ENCODE measurements around the gene SDF2L1. TPM values are rescaled to one million over a fixed set of nuclear protein-coding genes. Genes with fewer than 3 reads are reported as not detected.
"Not testable (repeated sequence)": the region's sequence is repeated elsewhere in the genome, so short reads cannot be mapped to it uniquely, and the experiment has no call there.

SDF2L1 gene
- total RNA-seq, 2 experiments from 2014 or later = 52.6 to 53.8 TPM

GRCh38 chr22:21657360-21658032, 15.4 kb downstream of the SDF2L1 start:
- H3K4me3 Mint-ChIP-seq = peak overlapping the region; percentile 84
- no peaks in the 10 kb centered on the region for H3K9me3 Mint-ChIP-seq
- no peaks in the 10 kb centered on the region for H3K27me3 Mint-ChIP-seq
- peak; percentile 86 for DNase-seq
- H3K36me3 Mint-ChIP-seq = peaks cover 10% of the 10 kb centered on the region
- H3K4me1 Mint-ChIP-seq = peaks cover 13% of the 10 kb centered on the region
- peak overlapping the region; percentile 75 for H3K27ac Mint-ChIP-seq

- no peaks in the 10 kb centered on the region for H3K27me3 Mint-ChIP-seq
- no peak for DNase-seq
Measured at GRCh38 chr22:21659864-21660525, 17.9 kb downstream of the SDF2L1 start.

GRCh38 chr22:21660904-21661303, 18.8 kb downstream of the SDF2L1 start:
- no peak overlapping the region for H3K4me3 Mint-ChIP-seq
- DNase-seq = no peak

More at GRCh38 chr22:21659864-21660525, 17.9 kb downstream of the SDF2L1 start:
- H3K4me3 Mint-ChIP-seq = no peak overlapping the region
- H3K27ac Mint-ChIP-seq = no peak overlapping the region
- H3K9me3 Mint-ChIP-seq = no peaks in the 10 kb centered on the region
- H3K4me1 Mint-ChIP-seq = peaks cover 14% of the 10 kb centered on the region
- peaks cover 5% of the 10 kb centered on the region for H3K36me3 Mint-ChIP-seq

GRCh38 chr22:21661991-21662390, 19.9 kb downstream of the SDF2L1 start:
- Mint-ChIP-seq H3K9me3 (no peaks in the 10 kb centered on the region), H3K36me3 (peaks cover 3% of the 10 kb centered on the region), H3K27me3 (no peaks in the 10 kb centered on the region), H3K27ac (no peak overlapping the region), H3K4me1 (peaks cover 14% of the 10 kb centered on the region), H3K4me3 (no peak overlapping the region)
- no peak for DNase-seq

More at GRCh38 chr22:21660904-21661303, 18.8 kb downstream of the SDF2L1 start:
- Mint-ChIP-seq H3K4me1 (peaks cover 21% of the 10 kb centered on the region), H3K27me3 (no peaks in the 10 kb centered on the region), H3K36me3 (peaks cover 5% of the 10 kb centered on the region), H3K27ac (no peak overlapping the region), H3K9me3 (no peaks in the 10 kb centered on the region)

GRCh38 chr22:21663738-21664137, 21.6 kb downstream of the SDF2L1 start:
- no peaks in the 10 kb centered on the region for H3K9me3 Mint-ChIP-seq
- H3K27ac Mint-ChIP-seq = no peak overlapping the region
- H3K4me3 Mint-ChIP-seq = no peak overlapping the region
- no peaks in the 10 kb centered on the region for H3K27me3 Mint-ChIP-seq
- DNase-seq = no peak
- peaks cover 2% of the 10 kb centered on the region for H3K36me3 Mint-ChIP-seq
- H3K4me1 Mint-ChIP-seq = peaks cover 21% of the 10 kb centered on the region

- Mint-ChIP-seq H3K27ac (peak overlapping the region; percentile 97), H3K36me3 (peaks cover 4% of the 10 kb centered on the region), H3K27me3 (no peaks in the 10 kb centered on the region), H3K9me3 (no peaks in the 10 kb centered on the region), H3K4me1 (peaks cover 23% of the 10 kb centered on the region), H3K4me3 (peak overlapping the region; percentile 99)
- no peak for DNase-seq
Measured at GRCh38 chr22:21665047-21665851, 23.1 kb downstream of the SDF2L1 start.

DNA sequence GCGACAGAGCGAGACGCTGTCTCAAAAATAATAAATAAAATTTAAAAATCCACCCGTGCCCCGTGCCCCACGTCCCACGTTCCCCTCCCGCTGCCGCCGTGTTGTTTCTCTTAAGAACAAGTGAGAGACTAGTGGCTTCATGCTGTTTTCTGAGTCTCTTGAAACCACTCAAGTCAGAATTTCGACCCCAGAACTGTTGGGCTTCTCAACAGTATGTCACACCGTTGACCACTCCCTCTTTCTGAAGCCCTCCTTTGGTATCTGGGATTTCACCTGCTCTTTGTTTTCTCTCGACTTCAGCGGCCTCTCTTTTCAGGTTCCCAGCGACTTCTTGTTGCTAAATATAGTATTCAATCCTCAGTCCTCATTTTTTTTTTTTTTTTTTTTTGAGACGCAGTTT, 24.7 kb downstream of the SDF2L1 start:
- Mint-ChIP-seq H3K27ac (peak overlapping the region; percentile 97), H3K27me3 (no peaks in the 10 kb centered on the region)
- no peak for DNase-seq

DNA sequence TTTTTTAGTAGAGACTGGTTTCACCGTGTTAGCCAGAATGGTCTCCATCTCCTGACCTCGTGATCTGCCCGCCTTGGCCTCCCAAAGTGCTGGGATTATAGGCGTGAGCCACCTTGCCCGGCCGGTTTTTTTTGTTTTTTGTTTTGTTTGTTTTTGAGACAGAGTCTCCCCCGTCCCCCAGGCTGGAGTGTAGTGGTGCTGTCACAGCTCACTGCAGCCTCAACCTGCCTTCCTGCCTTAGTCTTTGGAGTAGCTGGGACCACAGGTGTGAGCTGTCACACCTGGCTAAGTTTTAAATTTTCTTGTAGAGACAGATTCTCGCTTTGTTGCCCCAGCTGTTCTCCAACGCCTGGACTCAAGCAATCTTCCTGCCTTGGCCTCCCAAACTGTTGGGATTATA, 26.9 kb downstream of the SDF2L1 start:
- no peaks in the 10 kb centered on the region for H3K27me3 Mint-ChIP-seq
- no peaks in the 10 kb centered on the region for H3K9me3 Mint-ChIP-seq
- H3K27ac Mint-ChIP-seq = no peak overlapping the region
- H3K4me3 Mint-ChIP-seq = no peak overlapping the region
- peaks cover 15% of the 10 kb centered on the region for H3K36me3 Mint-ChIP-seq
- DNase-seq = no peak
- peaks cover 23% of the 10 kb centered on the region for H3K4me1 Mint-ChIP-seq

More for the DNA sequence above, 24.7 kb downstream of the SDF2L1 start:
- no peaks in the 10 kb centered on the region for H3K9me3 Mint-ChIP-seq
- H3K4me3 Mint-ChIP-seq = peak overlapping the region; percentile 99
- peaks cover 23% of the 10 kb centered on the region for H3K4me1 Mint-ChIP-seq
- peaks cover 10% of the 10 kb centered on the region for H3K36me3 Mint-ChIP-seq

DNA sequence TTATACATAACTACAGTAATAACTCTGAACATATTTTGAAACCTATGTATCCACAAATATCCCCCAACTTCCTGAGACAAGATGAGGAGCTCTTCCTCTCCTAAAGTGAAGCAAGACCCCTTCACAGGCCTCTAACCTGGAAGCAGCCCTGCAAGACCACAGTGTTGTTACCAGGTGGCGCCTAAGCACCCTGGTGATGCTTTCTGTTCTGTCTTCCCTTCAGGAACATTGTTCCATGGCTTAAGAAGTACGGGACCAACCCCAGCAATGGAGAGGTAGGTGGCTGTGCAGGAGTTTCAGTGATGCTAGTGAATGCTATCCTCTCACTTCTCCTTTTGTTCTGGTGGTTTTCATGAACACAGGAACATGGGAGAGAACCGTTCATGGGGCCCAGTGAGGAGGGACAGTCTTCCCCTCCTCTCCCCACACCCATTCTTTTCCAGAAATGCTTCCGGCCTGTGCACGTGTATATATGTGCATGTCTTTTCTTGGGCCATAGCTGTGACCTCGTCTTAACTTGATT, 30.1 kb downstream of the SDF2L1 start:
- no peaks in the 10 kb centered on the region for H3K9me3 Mint-ChIP-seq
- peaks cover 11% of the 10 kb centered on the region for H3K4me1 Mint-ChIP-seq
- no peak for DNase-seq
- H3K4me3 Mint-ChIP-seq = no peak overlapping the region
- peaks cover 30% of the 10 kb centered on the region for H3K36me3 Mint-ChIP-seq
- no peaks in the 10 kb centered on the region for H3K27me3 Mint-ChIP-seq
- no peak overlapping the region for H3K27ac Mint-ChIP-seq

DNA sequence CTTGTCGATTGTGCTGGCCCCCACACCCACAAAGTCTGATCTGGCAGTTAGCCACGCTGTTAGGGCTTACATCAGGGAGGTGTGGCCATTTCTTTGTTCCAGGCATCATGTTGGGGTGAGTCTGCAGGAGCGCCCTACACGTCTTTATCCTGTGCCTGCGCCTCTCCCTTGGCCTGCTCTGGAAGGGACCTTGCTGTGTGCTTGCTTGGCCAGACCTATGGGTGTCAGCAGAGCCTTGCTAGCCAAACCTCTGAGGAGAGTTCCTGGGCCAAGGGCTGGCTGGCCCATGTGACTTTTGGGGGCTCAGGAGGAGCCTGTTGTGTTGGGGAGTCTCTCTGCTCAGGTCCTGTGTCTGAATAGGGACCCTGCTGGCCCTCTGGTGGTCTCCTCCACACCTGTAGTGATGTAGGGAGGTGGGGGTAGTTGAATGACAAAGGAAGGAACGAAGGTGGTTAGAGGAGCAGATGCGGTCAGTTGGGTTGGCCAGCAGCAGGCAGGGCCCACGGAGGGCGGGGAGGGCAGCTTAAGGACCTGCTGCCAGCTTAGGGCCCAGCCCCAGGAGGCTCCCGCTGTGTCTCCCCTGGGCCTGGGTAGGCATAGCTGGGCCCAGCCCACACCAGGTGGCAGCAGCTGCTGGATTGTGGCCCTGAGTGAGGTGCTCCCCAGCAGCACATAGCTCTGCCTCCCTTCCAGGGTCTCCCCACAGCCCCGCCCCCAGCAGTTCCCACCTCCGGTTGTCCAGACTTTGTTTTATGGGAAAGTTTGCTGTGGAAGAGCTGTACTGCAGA, 31.6 kb downstream of the SDF2L1 start:
- no peaks in the 10 kb centered on the region for H3K9me3 Mint-ChIP-seq
- no peaks in the 10 kb centered on the region for H3K27me3 Mint-ChIP-seq
- H3K27ac Mint-ChIP-seq = no peak overlapping the region
- no peak overlapping the region for H3K4me3 Mint-ChIP-seq
- no peak for DNase-seq
- H3K4me1 Mint-ChIP-seq = peaks cover 2% of the 10 kb centered on the region
- peaks cover 33% of the 10 kb centered on the region for H3K36me3 Mint-ChIP-seq

DNA sequence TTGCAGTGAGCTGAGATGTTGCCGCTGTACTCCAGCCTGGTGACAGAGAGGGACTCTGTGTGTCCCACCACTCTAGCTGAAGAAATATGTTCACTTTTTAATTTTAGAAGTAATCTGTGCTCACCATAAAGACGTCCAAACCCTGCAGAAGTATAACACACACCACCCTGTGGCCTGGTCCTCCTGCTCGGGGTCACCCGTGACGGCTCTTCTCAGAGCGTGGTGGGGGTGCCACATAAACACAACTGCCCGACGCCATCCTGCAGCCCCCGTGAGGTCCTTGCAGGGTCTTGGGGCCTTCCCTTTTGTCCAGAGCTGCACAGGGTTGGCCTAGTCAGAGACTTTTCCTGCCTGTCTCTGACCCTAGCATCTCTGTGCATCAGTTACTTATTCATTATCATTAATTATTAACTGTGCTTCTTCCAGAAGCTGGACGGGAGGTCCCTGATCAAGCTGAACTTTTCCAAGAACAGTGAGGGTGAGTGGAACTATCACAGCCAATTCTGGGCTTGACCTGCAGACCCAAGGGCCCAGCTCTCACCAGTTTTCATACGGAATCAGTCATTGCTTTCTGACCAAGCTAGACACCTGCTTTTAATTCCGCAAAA, 32.6 kb downstream of the SDF2L1 start:
- Mint-ChIP-seq H3K27me3 (no peaks in the 10 kb centered on the region), H3K27ac (no peak overlapping the region), H3K4me1 (peaks cover 1% of the 10 kb centered on the region), H3K36me3 (peaks cover 31% of the 10 kb centered on the region), H3K9me3 (no peaks in the 10 kb centered on the region), H3K4me3 (no peak overlapping the region)
- no peak for DNase-seq

GRCh38 chr22:21677606-21678443, 35.7 kb downstream of the SDF2L1 start:
- H3K4me3 Mint-ChIP-seq = no peak overlapping the region
- no peaks in the 10 kb centered on the region for H3K4me1 Mint-ChIP-seq
- DNase-seq = no peak
- H3K27me3 Mint-ChIP-seq = no peaks in the 10 kb centered on the region
- H3K27ac Mint-ChIP-seq = no peak overlapping the region
- H3K9me3 Mint-ChIP-seq = no peaks in the 10 kb centered on the region
- peaks cover 22% of the 10 kb centered on the region for H3K36me3 Mint-ChIP-seq

DNA sequence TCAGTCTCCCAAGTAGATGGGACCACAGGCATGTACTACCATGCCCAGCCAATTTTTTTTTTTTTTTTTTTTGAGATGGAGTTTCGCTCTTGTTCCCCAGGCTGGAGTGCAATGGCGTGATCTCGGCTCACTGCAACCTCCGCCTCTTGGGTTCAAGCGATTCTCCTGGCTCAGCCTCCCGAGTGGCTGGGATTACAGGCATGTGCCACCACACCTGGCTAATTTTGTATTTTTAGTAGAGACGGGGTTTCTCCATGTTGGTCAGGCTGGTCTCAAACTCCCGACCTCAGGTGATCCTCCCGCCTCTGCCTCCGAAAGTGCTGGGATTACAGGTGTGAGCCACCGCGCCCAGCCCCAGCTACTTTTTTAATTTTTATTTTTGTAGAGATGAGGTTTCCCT, 36.7 kb downstream of the SDF2L1 start:
- not testable (repeated sequence) for H3K4me3 Mint-ChIP-seq, H3K27ac Mint-ChIP-seq

More for the DNA sequence above, 36.7 kb downstream of the SDF2L1 start:
- peaks cover 20% of the 10 kb centered on the region for H3K36me3 Mint-ChIP-seq
- not testable (repeated sequence) for H3K4me1 Mint-ChIP-seq, H3K9me3 Mint-ChIP-seq, H3K27me3 Mint-ChIP-seq, DNase-seq

All from activated naive CD8-positive, alpha-beta T cell treated with anti-CD3 and anti-CD28 coated beads for 36 hours (primary cell).